ENCODE measurements around the gene SUGP2.
A peak's percentile ranks its signal among the peaks of the same experiment; 100 is the strongest.

Gene SUGP2

GRCh38 chr19:19033426-19034203 lies at the start of gene SUGP2, which contains the start of gene ARMC6:
Gene SUGP2, minus strand, starts transcription at chr19:19033517. Its CDS starts 2,446 bp downstream, at chr19:19031071.
Gene ARMC6, plus strand, starts transcription at chr19:19033603. Its CDS starts 607 bp downstream, at chr19:19034210.
- DNase-seq (ENCODE audit: low spot score) = peak; percentile 83

- DNase-seq (ENCODE audit: low spot score) = no peak
Observed at GRCh38 chr19:19081642-19082151, 48.4 kb upstream of the SUGP2 start.

GRCh38 chr19:19079571-19079970 lies 46.3 kb upstream of the SUGP2 start:
- DNase-seq (ENCODE audit: low spot score) = no peak

GRCh38 chr19:19078801-19079200 lies 45.5 kb upstream of the SUGP2 start:
- no peak for DNase-seq (ENCODE audit: low spot score)

- DNase-seq (ENCODE audit: low spot score) = no peak
Observed at GRCh38 chr19:19077103-19077502, 43.8 kb upstream of the SUGP2 start.

- no peak for DNase-seq (ENCODE audit: low spot score)
Observed at GRCh38 chr19:19076476-19076875, 43.2 kb upstream of the SUGP2 start.

GRCh38 chr19:19075126-19075525 lies 41.8 kb upstream of the SUGP2 start:
- no peak for DNase-seq (ENCODE audit: low spot score)

GRCh38 chr19:19074196-19074882 lies 41.0 kb upstream of the SUGP2 start:
- no peak for DNase-seq (ENCODE audit: low spot score)

- no peak for DNase-seq (ENCODE audit: low spot score)
Observed at GRCh38 chr19:19071897-19072296, 38.6 kb upstream of the SUGP2 start.

- DNase-seq (ENCODE audit: low spot score) = no peak
Observed at GRCh38 chr19:19068659-19069654, 35.6 kb upstream of the SUGP2 start.

- no peak for DNase-seq (ENCODE audit: low spot score)
Observed at GRCh38 chr19:19067276-19068072, 34.2 kb upstream of the SUGP2 start.

GRCh38 chr19:19064811-19065745 lies 31.8 kb upstream of the SUGP2 start:
- DNase-seq (ENCODE audit: low spot score) = peak; percentile 9

GRCh38 chr19:19064098-19064722 lies 30.9 kb upstream of the SUGP2 start:
- DNase-seq (ENCODE audit: low spot score) = peak; percentile 48

GRCh38 chr19:19063183-19064097 lies 30.1 kb upstream of the SUGP2 start, which contains the start of gene SLC25A42:
Gene SLC25A42, plus strand, starts transcription at chr19:19063994. Its CDS starts 32,131 bp downstream, at chr19:19096125.
- peak; percentile 99 for DNase-seq (ENCODE audit: low spot score)

GRCh38 chr19:19062454-19063182 lies 29.3 kb upstream of the SUGP2 start:
- DNase-seq (ENCODE audit: low spot score) = peak; percentile 49

GRCh38 chr19:19061506-19061905 lies 28.2 kb upstream of the SUGP2 start:
- no peak for DNase-seq (ENCODE audit: low spot score)

GRCh38 chr19:19059837-19060611 lies 26.7 kb upstream of the SUGP2 start:
- DNase-seq (ENCODE audit: low spot score) = no peak
